Keratinocyte (primary cell): Measurements from ENCODE around the gene CELF2. TPM values are rescaled to one million over a fixed set of nuclear protein-coding genes. Genes with fewer than 3 reads are reported as not detected.

Source experiments
- DNase-seq: peaks from one replicate; pipeline ENCODE4 v3.0.0-alpha.2; 2011; ENCODE audit warnings: low read depth, missing footprints, low spot score
- FAIRE-seq: peaks from 2 replicates; lab custom pipeline; 2011; peaks lifted over from hg19 to GRCh38; lab: Jason Lieb, UNC
- H2AFZ ChIP-seq: 2 replicates; pipeline ENCODE4 v1.6.0; 2012; ENCODE audit warnings: low read length, control low read depth, inconsistent platforms; ENCODE audit not compliant: control insufficient read depth
- H3K27ac ChIP-seq: 2 replicates; pipeline ENCODE4 v1.5.1; 2011; ENCODE audit warnings: low read length; ENCODE audit not compliant: control insufficient read depth, insufficient read depth
- H3K27me3 ChIP-seq: 3 replicates; pipeline ENCODE4 v1.6.0; 2011; ENCODE audit warnings: low read length; ENCODE audit not compliant: control insufficient read depth, insufficient read depth; ENCODE audit errors: extremely low read depth
- H3K36me3 ChIP-seq, 2 experiments: 2 replicates in 1 of 2; 3 replicates in 1 of 2; pipeline ENCODE4 v1.5.1; 2011; ENCODE audit warnings: low read length in 2 of 2, mild to moderate bottlenecking in 1 of 2; ENCODE audit not compliant: control insufficient read depth in 2 of 2, insufficient read depth in 2 of 2; ENCODE audit errors: extremely low read depth in 1 of 2
- H3K4me1 ChIP-seq: 3 replicates; pipeline ENCODE4 v1.5.1; 2011; ENCODE audit warnings: low read length; ENCODE audit not compliant: control insufficient read depth, insufficient read depth; ENCODE audit errors: extremely low read depth
- H3K4me2 ChIP-seq: 3 replicates; pipeline ENCODE4 v1.6.0; 2011; ENCODE audit warnings: low read depth, low read length; ENCODE audit not compliant: control insufficient read depth, insufficient read depth; ENCODE audit errors: extremely low read depth
- H3K4me3 ChIP-seq, 3 experiments: fragments of 200-600 bp in 1 of 3; sonication (generic) in 1 of 3; 2 replicates in 2 of 3; 3 replicates in 1 of 3; pipeline ENCODE4 v1.5.1; 2011 to 2016; ENCODE audit warnings: low read length in 3 of 3, mild to moderate bottlenecking in 3 of 3, control low read depth in 2 of 3, inconsistent platforms in 1 of 3, low read depth in 1 of 3, mixed read lengths in 1 of 3, mixed run types in 1 of 3, moderate library complexity in 1 of 3; ENCODE audit not compliant: control insufficient read depth in 2 of 3, insufficient read depth in 2 of 3; ENCODE audit errors: extremely low read depth in 1 of 3
- H3K79me2 ChIP-seq: 2 replicates; pipeline ENCODE4 v1.6.0; 2012; ENCODE audit warnings: low read length; ENCODE audit not compliant: control insufficient read depth, insufficient read depth
- H3K9ac ChIP-seq: 3 replicates; pipeline ENCODE4 v1.6.0; 2011; ENCODE audit warnings: low read length; ENCODE audit not compliant: control insufficient read depth, insufficient read depth; ENCODE audit errors: extremely low read depth
- H3K9me1 ChIP-seq: 3 replicates; pipeline ENCODE4 v1.6.0; 2011; ENCODE audit warnings: low read length; ENCODE audit not compliant: control insufficient read depth, insufficient read depth; ENCODE audit errors: extremely low read depth
- H3K9me3 ChIP-seq: 2 replicates; pipeline ENCODE4 v1.5.1; 2012; ENCODE audit warnings: low read depth, low read length; ENCODE audit not compliant: control insufficient read depth
- H4K20me1 ChIP-seq: 3 replicates; pipeline ENCODE4 v1.6.0; 2011; ENCODE audit warnings: low read length; ENCODE audit not compliant: control insufficient read depth, insufficient read depth; ENCODE audit errors: extremely low read depth
- EZH2 ChIP-seq: IDR thresholded peaks from one replicate; pipeline ENCODE4 v1.6.1; 2012; ENCODE audit warnings: inconsistent platforms, mild to moderate bottlenecking, low read length, moderate library complexity
- dilution Hi-C: fragments of 300-500 bp; cut with MboI; formaldehyde crosslinking; loops from one replicate; pipeline ENCODE4 v1.7.0; 2020; ENCODE audit warnings: low sequenced_read_pairs; ENCODE audit not compliant: extremely low pct_ligation_motif_present
- polyA plus RNA-seq, 5 experiments: library from polyadenylated mRNA; depleted of rRNA in 3 of 5; stranded (reverse) in 3 of 5; stranded (forward) in 1 of 5; unstranded in 1 of 5; fragments of >200 nt; gene quantifications; 1 replicate in 1 of 5; 2 replicates in 3 of 5; 3 replicates in 1 of 5; pipeline versions ENCODE4 v1.2.1 to v1.2.3, GENCODE V29; 2011 to 2012; ENCODE audit warnings: missing spikeins in 2 of 5, low read depth in 1 of 5, low replicate concordance in 1 of 5
- TF ChIP-seq, protein P1 (sequence below), 3 experiments: IDR thresholded peaks in 1 of 3; conservative IDR thresholded peaks in 1 of 3; optimal IDR thresholded peaks in 1 of 3; 2 replicates in 2 of 3; 3 replicates in 1 of 3; pipeline versions ENCODE3 to v1.5.1; 2011; ENCODE audit warnings: low read length in 3 of 3, mild to moderate bottlenecking in 3 of 3, moderate library complexity in 2 of 3, control low read depth in 1 of 3, inconsistent platforms in 1 of 3; ENCODE audit not compliant: insufficient read depth in 2 of 3; ENCODE audit errors: extremely low read depth in 1 of 3

The CELF2 gene
- polyA plus RNA-seq, 1 donor (not counting 4 experiments of a cell fraction or from before 2014, with no cell fraction given), result 9.8 TPM

- FAIRE-seq (no peak), DNase-seq (no peak)
- Histone ChIP-seq H3K27ac (no peak overlapping the region), H4K20me1 (no peaks in the 10 kb centered on the region), H3K9me1 (no peaks in the 10 kb centered on the region), H3K9me3 (no peaks in the 10 kb centered on the region), H3K4me2 (no peak overlapping the region), H2AFZ (no peak overlapping the region), H3K4me1 (no peaks in the 10 kb centered on the region), H3K27me3 (no peaks in the 10 kb centered on the region), H3K36me3 (no peaks in the 10 kb centered on the region), H3K79me2 (no peaks in the 10 kb centered on the region), H3K9ac (no peak overlapping the region), H3K4me3 (no peak overlapping the region)
- TF ChIP-seq, protein P1, sequence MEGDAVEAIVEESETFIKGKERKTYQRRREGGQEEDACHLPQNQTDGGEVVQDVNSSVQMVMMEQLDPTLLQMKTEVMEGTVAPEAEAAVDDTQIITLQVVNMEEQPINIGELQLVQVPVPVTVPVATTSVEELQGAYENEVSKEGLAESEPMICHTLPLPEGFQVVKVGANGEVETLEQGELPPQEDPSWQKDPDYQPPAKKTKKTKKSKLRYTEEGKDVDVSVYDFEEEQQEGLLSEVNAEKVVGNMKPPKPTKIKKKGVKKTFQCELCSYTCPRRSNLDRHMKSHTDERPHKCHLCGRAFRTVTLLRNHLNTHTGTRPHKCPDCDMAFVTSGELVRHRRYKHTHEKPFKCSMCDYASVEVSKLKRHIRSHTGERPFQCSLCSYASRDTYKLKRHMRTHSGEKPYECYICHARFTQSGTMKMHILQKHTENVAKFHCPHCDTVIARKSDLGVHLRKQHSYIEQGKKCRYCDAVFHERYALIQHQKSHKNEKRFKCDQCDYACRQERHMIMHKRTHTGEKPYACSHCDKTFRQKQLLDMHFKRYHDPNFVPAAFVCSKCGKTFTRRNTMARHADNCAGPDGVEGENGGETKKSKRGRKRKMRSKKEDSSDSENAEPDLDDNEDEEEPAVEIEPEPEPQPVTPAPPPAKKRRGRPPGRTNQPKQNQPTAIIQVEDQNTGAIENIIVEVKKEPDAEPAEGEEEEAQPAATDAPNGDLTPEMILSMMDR (optimal IDR thresholded peaks at IDR 0.05 in 1 of 3, IDR thresholded peaks at IDR 0.05 in 1 of 3, conservative IDR thresholded peaks at IDR 0.05 in 1 of 3; ENCODE audit: extremely low read depth in 1 of 3, insufficient read depth in 2 of 3, low read length in 3 of 3), result no peak
- no peak for TF ChIP-seq EZH2
- dilution Hi-C loops, result no loop called here
Observed at GRCh38 chr10:11150231-11150731, 132.6 kb downstream of the CELF2 start.

- Histone ChIP-seq H3K9ac (no peak overlapping the region), H3K9me1 (no peaks in the 10 kb centered on the region), H3K27me3 (no peaks in the 10 kb centered on the region), H3K27ac (no peak overlapping the region), H3K79me2 (no peaks in the 10 kb centered on the region), H3K9me3 (no peaks in the 10 kb centered on the region), H2AFZ (no peak overlapping the region), H3K4me2 (no peak overlapping the region), H3K4me1 (no peaks in the 10 kb centered on the region), H3K4me3 (no peak overlapping the region), H4K20me1 (no peaks in the 10 kb centered on the region), H3K36me3 (no peaks in the 10 kb centered on the region)
- FAIRE-seq (no peak), DNase-seq (no peak)
- dilution Hi-C loops, result no loop called here
- TF ChIP-seq EZH2, result no peak
- TF ChIP-seq, protein P1 (optimal IDR thresholded peaks at IDR 0.05 in 1 of 3, IDR thresholded peaks at IDR 0.05 in 1 of 3, conservative IDR thresholded peaks at IDR 0.05 in 1 of 3; ENCODE audit: extremely low read depth in 1 of 3, insufficient read depth in 2 of 3, low read length in 3 of 3), result no peak
Observed at GRCh38 chr10:11150879-11151415, 133.3 kb downstream of the CELF2 start.
